Right atrium auricular region (tissue), 2 donors: ENCODE results near the gene PTP4A2. TPM values are rescaled to one million over a fixed set of nuclear protein-coding genes. Genes with fewer than 3 reads are reported as not detected.

ENCODE experiments used
- DNase-seq: peaks from one replicate; pipeline ENCODE4 v3.0.0-alpha.2; 2019; ENCODE audit warnings: low spot score
- H3K27ac ChIP-seq, 2 donors: fragments of 200-600 bp; sonication (generic); 1 replicate in 1 of 2; 2 replicates in 1 of 2; pipeline ENCODE4 v1.5.1; 2016 to 2019
- H3K27me3 ChIP-seq, 2 donors: fragments of 200-600 bp; sonication (generic); one replicate each; pipeline versions ENCODE4 v1.5.1 to v1.6.0; 2017 to 2019
- H3K36me3 ChIP-seq: fragments of 200-600 bp; sonication (generic); one replicate; pipeline ENCODE4 v1.5.1; 2016
- H3K4me1 ChIP-seq, 2 donors: fragments of 200-600 bp; sonication (generic); one replicate each; pipeline versions ENCODE4 v1.5.1 to v1.6.0; 2017 to 2019
- H3K4me3 ChIP-seq, 2 donors: fragments of 200-600 bp; sonication (generic); 1 replicate in 1 of 2; 2 replicates in 1 of 2; pipeline ENCODE4 v1.5.1; 2017 to 2019; ENCODE audit warnings: mild to moderate bottlenecking in 1 of 2, moderate library complexity in 1 of 2
- H3K9me3 ChIP-seq, 2 donors: fragments of 200-600 bp; sonication (generic); one replicate each; pipeline ENCODE4 v1.5.1; 2019
- total RNA-seq, 2 donors: library from RNA; depleted of rRNA; stranded (reverse); fragments of >200 nt; gene quantifications; one replicate each; pipeline ENCODE4 v1.1.0, GENCODE V29; 2016
- TF ChIP-seq, protein P1 (sequence below), 2 donors: fragments of 200-600 bp; sonication (generic); IDR thresholded peaks; one replicate each; pipeline ENCODE4 v1.5.1; 2019; ENCODE audit warnings: antibody characterized with exemption in 2 of 2

The PTP4A2 gene
- total RNA-seq, 2 donors from 2014 or later = 261 to 319 TPM

DNA sequence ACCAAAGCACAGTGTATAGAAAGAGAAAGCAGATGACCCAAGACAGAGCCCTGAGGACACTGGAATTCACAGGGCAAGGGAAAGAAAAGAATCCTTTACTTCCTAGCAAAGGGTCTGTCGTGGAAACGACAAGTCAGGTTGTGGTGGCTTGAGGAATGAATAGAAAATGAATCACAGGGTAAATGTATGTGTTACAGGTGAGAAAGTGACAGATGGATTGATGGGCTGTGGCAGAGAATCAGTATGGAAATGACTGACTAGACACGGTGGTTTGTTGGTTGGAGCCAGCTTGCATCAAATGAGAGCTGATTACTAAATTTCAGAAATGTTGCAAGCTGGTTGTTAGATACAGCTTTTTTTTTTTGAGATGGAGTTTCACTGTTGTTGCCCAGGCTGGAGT is 46.9 kb downstream of the PTP4A2 start:
- Histone ChIP-seq H3K36me3 (no peaks in the 10 kb centered on the region), H3K9me3 (no peaks in the 10 kb centered on the region), H3K27ac (no peak overlapping the region), H3K4me3 (no peak overlapping the region), H3K27me3 (no peaks in the 10 kb centered on the region), H3K4me1 (no peaks in the 10 kb centered on the region)
- TF ChIP-seq, protein P1, sequence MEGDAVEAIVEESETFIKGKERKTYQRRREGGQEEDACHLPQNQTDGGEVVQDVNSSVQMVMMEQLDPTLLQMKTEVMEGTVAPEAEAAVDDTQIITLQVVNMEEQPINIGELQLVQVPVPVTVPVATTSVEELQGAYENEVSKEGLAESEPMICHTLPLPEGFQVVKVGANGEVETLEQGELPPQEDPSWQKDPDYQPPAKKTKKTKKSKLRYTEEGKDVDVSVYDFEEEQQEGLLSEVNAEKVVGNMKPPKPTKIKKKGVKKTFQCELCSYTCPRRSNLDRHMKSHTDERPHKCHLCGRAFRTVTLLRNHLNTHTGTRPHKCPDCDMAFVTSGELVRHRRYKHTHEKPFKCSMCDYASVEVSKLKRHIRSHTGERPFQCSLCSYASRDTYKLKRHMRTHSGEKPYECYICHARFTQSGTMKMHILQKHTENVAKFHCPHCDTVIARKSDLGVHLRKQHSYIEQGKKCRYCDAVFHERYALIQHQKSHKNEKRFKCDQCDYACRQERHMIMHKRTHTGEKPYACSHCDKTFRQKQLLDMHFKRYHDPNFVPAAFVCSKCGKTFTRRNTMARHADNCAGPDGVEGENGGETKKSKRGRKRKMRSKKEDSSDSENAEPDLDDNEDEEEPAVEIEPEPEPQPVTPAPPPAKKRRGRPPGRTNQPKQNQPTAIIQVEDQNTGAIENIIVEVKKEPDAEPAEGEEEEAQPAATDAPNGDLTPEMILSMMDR (IDR thresholded peaks at IDR 0.05) = no peak
- no peak for DNase-seq

- no peaks in the 10 kb centered on the region for H3K4me1 ChIP-seq
- no peak overlapping the region for H3K27ac ChIP-seq
- H3K4me3 ChIP-seq = no peak overlapping the region
- no peaks in the 10 kb centered on the region for H3K9me3 ChIP-seq
- H3K27me3 ChIP-seq = no peaks in the 10 kb centered on the region
- no peak for DNase-seq
- no peaks in the 10 kb centered on the region for H3K36me3 ChIP-seq
- TF ChIP-seq, protein P1 (IDR thresholded peaks at IDR 0.05) = no peak
These were observed 49.9 kb downstream of the PTP4A2 start for GRCh38 chr1:31888291-31888690.

DNA sequence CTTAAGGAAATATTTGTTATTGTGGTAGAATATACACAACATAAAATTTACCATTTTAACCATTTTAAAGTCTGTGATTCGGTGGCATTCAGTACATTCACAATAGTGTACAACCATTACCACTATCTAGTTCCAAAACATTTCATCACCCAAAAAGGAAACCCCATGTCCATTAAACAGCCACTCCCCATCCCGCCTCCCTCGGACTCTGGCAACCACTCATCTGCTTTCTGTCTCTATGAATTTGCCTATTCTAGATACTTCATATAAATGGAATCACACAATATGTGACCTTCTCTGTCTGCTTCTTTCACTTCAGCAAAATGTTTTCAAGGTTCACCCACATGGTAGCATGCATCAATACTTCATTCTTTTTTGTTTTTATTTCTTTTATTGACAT is 51.3 kb downstream of the PTP4A2 start:
- Histone ChIP-seq H3K27me3 (no peaks in the 10 kb centered on the region), H3K27ac (no peak overlapping the region), H3K36me3 (no peaks in the 10 kb centered on the region), H3K9me3 (no peaks in the 10 kb centered on the region), H3K4me3 (no peak overlapping the region), H3K4me1 (no peaks in the 10 kb centered on the region)
- DNase-seq = no peak
- TF ChIP-seq, protein P1 (IDR thresholded peaks at IDR 0.05) = no peak

GRCh38 chr1:31885851-31886250 is 52.3 kb downstream of the PTP4A2 start:
- Histone ChIP-seq H3K27me3 (no peaks in the 10 kb centered on the region), H3K27ac (no peak overlapping the region), H3K36me3 (no peaks in the 10 kb centered on the region), H3K4me3 (no peak overlapping the region), H3K4me1 (no peaks in the 10 kb centered on the region), H3K9me3 (no peaks in the 10 kb centered on the region)
- DNase-seq = no peak
- TF ChIP-seq, protein P1 (IDR thresholded peaks at IDR 0.05) = no peak

GRCh38 chr1:31883357-31883942 is 54.7 kb downstream of the PTP4A2 start:
- Histone ChIP-seq H3K36me3 (no peaks in the 10 kb centered on the region), H3K27ac (no peak overlapping the region), H3K4me1 (no peaks in the 10 kb centered on the region), H3K4me3 (no peak overlapping the region), H3K9me3 (no peaks in the 10 kb centered on the region), H3K27me3 (no peaks in the 10 kb centered on the region)
- TF ChIP-seq, protein P1 (IDR thresholded peaks at IDR 0.05) = no peak
- DNase-seq = no peak

DNA sequence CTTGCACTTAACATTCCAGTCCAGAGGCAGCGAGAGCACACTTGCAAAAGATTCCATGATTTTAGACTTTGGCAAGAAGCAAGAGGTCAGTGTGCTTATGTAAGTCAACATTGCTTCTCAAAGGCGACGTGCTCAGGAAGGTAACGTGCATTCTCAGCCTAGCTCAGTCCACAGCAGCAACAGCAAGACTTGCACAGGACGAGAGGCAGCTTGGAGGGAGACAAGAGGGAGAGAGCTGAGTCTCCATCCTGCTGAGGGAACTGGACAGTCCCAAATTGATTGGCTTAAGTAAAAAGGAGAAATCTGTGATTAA is 56.5 kb downstream of the PTP4A2 start:
- no peaks in the 10 kb centered on the region for H3K9me3 ChIP-seq
- no peak for DNase-seq
- H3K36me3 ChIP-seq = no peaks in the 10 kb centered on the region
- no peaks in the 10 kb centered on the region for H3K4me1 ChIP-seq
- H3K27ac ChIP-seq = no peak overlapping the region
- TF ChIP-seq, protein P1 (IDR thresholded peaks at IDR 0.05) = no peak
- H3K27me3 ChIP-seq = no peaks in the 10 kb centered on the region
- no peak overlapping the region for H3K4me3 ChIP-seq
